SIG-M5 treated with dmso at 0.1 percent for 504 hours (cell line): Measurements from ENCODE around the gene ANGPT4.
A peak's percentile ranks its signal among the peaks of the same experiment; 100 is the strongest.
"Not testable (repeated sequence)": the region's sequence is repeated elsewhere in the genome, so short reads cannot be mapped to it uniquely, and the experiment has no call there.

Experiments
- DNase-seq: peaks from one replicate; lab custom pipeline; 2025; ENCODE audit not compliant: unreplicated experiment; lab: John Stamatoyannopoulos, UW

Gene ANGPT4

GRCh38 chr20:906703-907270 is 9.3 kb downstream of the ANGPT4 start:
- no peak for DNase-seq

- no peak for DNase-seq
Measured at GRCh38 chr20:906001-906520, 10.1 kb downstream of the ANGPT4 start.

GRCh38 chr20:905396-905961 is 10.7 kb downstream of the ANGPT4 start:
- peak; percentile 40 for DNase-seq

GRCh38 chr20:904039-904545 is 12.0 kb downstream of the ANGPT4 start:
- no peak for DNase-seq

GRCh38 chr20:897436-897835 is 18.7 kb downstream of the ANGPT4 start:
- not testable (repeated sequence) for DNase-seq

GRCh38 chr20:896501-897025 is 19.6 kb downstream of the ANGPT4 start:
- DNase-seq: no peak

GRCh38 chr20:892371-892770 is 23.8 kb downstream of the ANGPT4 start:
- DNase-seq: not testable (repeated sequence)

- no peak for DNase-seq
Measured at GRCh38 chr20:891706-892080, 24.4 kb downstream of the ANGPT4 start.

GRCh38 chr20:891058-891705 is 25.0 kb downstream of the ANGPT4 start:
- no peak for DNase-seq

GRCh38 chr20:890666-891057 is 25.5 kb downstream of the ANGPT4 start:
- no peak for DNase-seq

GRCh38 chr20:889932-890463 is 26.1 kb downstream of the ANGPT4 start:
- no peak for DNase-seq

GRCh38 chr20:889106-889505 is 27.0 kb downstream of the ANGPT4 start:
- peak; percentile 9 for DNase-seq

GRCh38 chr20:888057-888456 is 28.1 kb downstream of the ANGPT4 start:
- no peak for DNase-seq

GRCh38 chr20:887137-887536 is 29.0 kb downstream of the ANGPT4 start:
- no peak for DNase-seq

GRCh38 chr20:884983-885952 is 30.9 kb downstream of the ANGPT4 start:
- no peak for DNase-seq

GRCh38 chr20:881783-882144 is 34.4 kb downstream of the ANGPT4 start:
- no peak for DNase-seq

- peak; percentile 40 for DNase-seq
Measured at GRCh38 chr20:881051-881782, 34.9 kb downstream of the ANGPT4 start.

- no peak for DNase-seq
Measured at GRCh38 chr20:879626-880025, 36.5 kb downstream of the ANGPT4 start.

GRCh38 chr20:878511-879307 is 37.4 kb downstream of the ANGPT4 start:
- DNase-seq: peak; percentile 7
